Activated CD4-positive, alpha-beta T cell treated with anti-CD3 and anti-CD28 coated beads for 1 hour (primary cell): Measurements from ENCODE around the gene UTP11.

Source experiments
- DNase-seq: peaks from one replicate; pipeline ENCODE4 v3.0.0-alpha.2; 2020

The UTP11 gene

DNA sequence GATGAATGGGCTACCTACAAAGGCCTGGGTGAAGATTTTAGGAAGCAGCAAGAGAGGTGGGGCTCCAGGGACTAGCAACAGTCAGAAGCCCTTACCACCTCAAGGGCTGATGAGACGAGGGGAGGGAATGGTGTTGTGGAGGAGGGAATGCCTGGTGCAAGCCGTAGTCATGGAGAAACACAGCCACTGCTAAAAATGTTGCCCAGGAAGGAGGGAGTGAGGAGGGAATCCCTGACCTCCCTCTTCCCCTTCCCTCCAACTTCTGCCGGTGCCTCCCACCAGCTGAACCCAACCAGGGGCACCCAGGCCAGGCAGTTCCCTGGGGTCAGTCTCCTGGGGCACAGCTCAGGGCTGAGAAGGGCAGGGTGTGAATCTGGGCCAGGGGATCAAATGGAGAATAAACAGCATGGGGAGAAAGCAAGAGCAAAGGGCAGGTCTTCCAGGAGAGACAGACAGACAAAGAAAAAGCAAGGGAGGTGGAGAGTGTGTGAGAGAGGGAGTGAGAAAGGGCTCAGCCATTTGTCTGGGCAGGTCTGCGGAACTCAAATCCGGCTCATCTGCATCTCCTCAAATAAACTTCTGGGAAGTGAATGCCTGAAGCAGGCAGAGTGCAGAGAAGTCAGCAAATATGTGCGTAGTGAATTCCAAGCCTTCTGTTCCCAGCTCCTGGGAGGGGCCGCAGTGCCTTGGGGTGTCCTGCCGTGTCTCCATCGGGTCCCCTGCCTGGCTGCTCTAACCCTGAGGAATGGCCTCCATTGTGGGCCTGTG, 61.2 kb downstream of the UTP11 start:
- no peak for DNase-seq

DNA sequence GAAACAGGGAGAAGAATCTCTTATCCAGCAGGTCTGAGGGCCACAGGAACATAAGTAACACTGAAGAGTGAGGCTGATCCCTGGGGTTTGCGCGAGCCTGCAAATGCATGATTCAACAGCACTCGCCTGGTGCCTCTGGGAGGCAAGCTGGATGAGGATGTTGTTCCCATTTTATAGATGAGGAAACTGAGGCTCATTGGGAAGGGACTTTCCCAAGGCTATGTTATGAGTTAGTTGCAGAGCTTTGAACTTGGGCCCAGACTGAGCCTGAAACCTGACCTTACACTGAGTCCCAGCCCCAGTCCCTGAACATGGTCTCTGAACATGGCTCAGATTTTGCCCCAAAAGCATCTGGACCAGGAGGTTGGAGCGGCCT, 61.8 kb downstream of the UTP11 start:
- DNase-seq = no peak
